ENCODE results near the gene PKN2.

DNA sequence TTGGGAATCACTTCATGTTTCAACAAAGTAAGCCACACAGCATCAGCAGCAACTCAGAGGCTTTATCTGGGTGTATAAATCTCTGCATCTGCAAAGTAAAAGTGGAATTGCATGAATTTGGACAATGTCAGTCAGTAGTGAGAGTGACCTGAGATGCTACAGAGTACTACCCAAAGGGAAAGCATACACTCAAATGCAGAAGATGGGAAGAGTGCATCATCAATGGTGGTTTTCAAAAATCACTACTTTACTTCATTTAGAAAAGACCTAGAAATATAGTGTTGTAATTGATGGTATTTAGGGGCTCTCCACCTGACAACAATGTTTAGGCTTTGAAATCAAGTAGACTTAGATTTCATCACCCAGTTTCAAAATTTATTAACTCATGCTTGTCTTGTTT, 24.5 kb upstream of the PKN2 start:
- TF ChIP-seq, protein P1, sequence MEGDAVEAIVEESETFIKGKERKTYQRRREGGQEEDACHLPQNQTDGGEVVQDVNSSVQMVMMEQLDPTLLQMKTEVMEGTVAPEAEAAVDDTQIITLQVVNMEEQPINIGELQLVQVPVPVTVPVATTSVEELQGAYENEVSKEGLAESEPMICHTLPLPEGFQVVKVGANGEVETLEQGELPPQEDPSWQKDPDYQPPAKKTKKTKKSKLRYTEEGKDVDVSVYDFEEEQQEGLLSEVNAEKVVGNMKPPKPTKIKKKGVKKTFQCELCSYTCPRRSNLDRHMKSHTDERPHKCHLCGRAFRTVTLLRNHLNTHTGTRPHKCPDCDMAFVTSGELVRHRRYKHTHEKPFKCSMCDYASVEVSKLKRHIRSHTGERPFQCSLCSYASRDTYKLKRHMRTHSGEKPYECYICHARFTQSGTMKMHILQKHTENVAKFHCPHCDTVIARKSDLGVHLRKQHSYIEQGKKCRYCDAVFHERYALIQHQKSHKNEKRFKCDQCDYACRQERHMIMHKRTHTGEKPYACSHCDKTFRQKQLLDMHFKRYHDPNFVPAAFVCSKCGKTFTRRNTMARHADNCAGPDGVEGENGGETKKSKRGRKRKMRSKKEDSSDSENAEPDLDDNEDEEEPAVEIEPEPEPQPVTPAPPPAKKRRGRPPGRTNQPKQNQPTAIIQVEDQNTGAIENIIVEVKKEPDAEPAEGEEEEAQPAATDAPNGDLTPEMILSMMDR (conservative IDR thresholded peaks at IDR 0.05; ENCODE audit: low read length): no peak
- no peak for TF ChIP-seq EZH2phosphoT487 (IDR thresholded peaks at IDR 0.05; ENCODE audit: borderline replicate concordance)
